HG03432 (cell line): Measurements from ENCODE around the gene ST6GALNAC5.
A peak's percentile ranks its signal among the peaks of the same experiment; 100 is the strongest.
"Not testable (repeated sequence)": the region's sequence is repeated elsewhere in the genome, so short reads cannot be mapped to it uniquely, and the experiment has no call there.

Experiments
- ATAC-seq: cut with Tn5 transposase; IDR thresholded peaks from one replicate; pipeline ENCODE4 v1.9.1; 2021; ENCODE audit warnings: mild to moderate bottlenecking, moderate library complexity; ENCODE audit not compliant: unreplicated experiment

Gene ST6GALNAC5

DNA sequence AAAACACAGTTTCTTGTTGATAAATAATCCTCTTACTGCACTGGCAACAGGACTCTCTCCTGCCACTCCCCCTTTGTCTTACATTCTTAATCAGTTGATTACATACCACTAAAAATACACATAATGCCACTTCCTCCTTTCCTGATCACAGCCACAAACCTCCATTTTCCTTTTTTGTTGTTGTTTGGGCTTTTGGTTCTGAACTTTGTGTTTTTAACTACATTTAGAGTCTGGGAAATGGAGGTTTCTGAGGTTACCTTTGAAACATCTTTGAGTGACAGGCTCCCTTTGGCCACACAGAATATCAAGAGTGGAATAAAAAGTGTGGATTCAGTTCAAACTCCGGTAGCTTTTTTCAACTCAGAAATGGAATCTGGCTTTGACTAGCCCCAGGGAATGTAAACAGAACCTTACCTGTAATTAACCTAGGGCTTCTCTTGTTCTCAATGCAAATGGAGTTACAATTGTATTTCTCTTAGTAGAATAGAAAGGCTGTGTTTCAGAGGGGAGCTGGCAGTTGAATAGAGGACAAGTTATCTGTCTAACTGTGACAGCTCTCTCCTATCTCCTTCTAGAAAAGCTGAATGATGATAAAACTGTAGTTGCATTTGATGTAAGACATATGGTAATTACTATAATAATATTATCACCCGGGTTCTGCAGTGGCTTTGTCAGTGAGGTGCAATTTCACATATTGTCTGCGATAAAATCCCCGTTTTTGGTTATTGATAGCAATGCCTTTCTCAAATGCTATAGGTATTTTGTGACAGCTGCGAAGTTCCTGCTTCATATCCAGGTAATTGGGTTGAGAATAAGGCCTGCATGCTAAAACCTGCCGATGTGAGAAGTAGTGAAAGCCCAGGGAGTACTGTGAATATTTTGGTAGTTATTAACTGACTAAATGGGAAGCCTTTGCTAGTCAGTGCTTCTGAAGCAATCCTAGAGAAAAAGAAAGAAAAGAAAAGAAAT lies 66.9 kb downstream of the ST6GALNAC5 start:
- ATAC-seq: no peak

GRCh38 chr1:76938304-76938703 lies 71.0 kb downstream of the ST6GALNAC5 start:
- ATAC-seq: no peak

DNA sequence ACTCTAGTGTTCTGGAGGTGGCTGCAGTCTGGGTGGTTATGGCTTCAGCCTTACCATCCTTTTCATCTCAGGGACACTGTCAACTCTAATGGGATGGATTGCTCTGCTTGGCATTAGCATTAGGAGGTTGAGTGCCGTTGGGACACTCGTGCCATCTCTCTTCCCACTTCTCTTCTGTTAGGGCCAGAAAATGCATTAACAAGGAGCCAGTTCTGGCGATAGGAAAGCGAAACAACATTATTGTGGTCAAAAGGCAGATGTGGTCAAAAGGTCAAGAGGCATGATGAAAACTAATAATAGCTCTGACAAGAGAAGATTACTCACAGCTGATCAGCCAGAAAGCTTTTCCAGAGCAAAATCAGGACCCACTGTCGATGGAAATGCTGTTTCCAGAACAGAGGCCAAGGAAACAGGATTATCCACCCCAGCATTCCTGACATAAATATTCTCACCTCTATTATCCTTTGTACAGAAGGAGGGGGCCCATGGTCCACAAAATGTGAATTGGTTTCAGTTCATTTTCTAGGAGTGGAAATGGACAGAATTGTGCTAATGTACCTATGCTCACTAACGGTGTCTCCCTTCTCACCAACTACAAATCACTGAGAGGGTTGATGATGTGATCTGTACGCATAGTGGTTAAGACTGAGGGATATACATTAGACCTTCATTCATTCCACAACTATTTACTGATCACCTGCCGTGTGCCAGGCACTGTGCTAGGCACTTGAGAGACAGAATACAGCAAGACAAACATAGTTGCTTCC lies 72.0 kb downstream of the ST6GALNAC5 start:
- peak; percentile 72 for ATAC-seq

DNA sequence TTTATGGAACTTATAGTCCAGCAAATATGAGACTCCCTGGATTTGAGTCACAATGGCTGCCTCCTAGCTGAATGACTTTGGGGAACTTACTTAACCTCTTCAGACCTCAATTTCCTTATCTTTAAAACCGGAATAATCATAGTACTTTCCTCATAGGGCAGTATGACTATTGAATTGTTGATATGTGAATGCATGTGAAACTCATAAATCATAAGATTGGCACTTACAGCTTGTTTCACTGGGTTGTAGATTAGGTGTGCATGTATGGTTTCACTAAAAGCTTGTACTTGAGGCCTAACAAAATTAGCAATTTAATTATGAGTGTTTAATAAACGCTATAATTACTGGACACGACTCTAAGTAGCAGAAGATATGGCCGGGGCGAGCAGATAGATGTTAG lies 72.5 kb downstream of the ST6GALNAC5 start:
- ATAC-seq: peak; percentile 1

- ATAC-seq: no peak
These were observed 73.5 kb downstream of the ST6GALNAC5 start for GRCh38 chr1:76940571-76941335.

DNA sequence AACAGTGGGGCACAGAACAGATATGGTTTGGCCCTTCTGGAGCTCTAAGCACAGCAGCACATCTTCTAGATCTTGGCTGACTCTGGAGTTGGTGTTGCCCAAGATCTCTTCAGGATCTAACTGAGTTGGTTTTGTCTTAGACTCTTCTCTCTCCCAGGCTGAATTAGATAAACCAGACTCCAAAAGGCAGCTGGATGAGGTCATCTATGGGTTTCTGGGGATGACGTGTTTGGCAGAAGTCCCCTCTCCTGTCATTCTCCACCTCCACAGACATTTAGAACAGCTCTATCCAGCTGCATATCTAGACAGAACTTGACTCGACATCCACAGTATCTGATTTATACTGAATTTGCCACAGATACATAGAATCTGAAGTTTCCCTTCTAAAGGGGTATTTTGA lies 75.3 kb downstream of the ST6GALNAC5 start:
- no peak for ATAC-seq

DNA sequence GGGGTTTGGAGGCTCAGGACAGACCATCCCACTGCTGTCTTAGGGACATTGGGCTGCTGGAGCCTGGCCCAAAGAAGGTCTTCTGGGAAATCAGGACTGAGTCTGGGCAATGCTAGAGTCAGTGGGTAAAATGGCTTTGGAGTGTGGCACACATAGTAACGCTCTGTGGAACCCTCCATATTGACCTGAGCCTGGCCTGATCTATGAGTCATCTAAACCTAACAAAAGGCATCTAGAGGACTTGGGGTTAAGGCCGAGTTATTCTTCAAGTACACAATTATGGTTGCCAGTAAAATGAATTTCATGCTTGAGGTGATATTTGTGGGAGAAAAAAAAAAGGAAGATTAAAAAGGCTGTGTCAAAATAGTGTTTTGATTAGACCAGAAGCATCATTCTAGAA lies 77.7 kb downstream of the ST6GALNAC5 start:
- ATAC-seq: no peak

DNA sequence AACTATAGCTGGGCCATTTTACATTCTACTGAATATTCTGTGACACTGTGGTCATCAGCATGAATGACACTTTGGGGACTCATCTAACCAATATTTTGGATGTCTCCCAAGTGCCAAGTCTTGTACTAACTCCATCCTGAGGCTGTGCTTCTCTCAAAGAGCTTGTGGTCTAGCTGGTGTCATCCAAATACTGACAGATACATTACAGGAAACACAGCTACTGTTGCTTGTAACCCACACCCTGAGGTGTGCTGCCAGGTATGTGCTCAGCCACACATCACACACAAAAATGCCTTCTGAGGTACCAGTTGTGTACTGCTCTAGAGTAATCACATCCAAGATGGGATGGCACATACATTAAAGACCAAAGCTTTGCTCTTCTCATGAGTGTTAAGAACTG lies 81.6 kb downstream of the ST6GALNAC5 start:
- no peak for ATAC-seq

DNA sequence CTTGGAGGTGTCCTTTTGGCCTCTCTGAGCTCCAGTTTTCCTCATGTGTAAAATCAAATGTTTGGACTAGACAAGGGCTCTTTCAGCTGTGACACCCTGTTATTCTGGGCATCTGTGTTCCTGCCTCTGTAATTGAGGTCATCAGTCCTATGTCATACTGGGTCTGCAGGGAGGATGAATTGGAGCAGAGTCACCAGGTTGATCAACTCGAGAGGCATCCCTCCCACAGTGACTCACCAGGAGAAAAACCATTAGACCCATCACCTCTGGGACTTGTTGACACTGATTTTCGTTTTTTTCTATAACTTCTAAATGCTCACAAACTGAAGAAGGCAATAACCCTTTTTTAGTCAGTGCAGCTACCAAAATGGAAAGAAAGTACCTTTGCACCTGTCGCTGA lies 82.2 kb downstream of the ST6GALNAC5 start:
- ATAC-seq: no peak

DNA sequence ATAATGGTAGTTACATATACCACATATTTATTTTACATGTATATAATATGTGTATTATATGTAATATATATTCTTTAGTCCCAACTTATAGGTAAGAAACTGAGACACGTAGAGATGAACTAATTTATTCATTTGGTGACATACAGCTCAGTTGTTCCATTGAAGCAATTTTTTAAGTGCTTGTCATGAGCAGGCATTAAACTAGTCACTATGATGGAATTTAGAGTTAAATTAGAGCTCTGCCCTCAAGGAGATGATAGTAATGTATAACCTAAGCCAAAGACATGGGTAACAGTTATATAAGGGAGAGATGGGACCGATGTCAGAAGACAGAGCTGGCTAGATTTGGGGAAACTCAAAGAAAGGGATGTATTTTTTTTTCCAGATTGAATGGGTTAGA lies 83.0 kb downstream of the ST6GALNAC5 start:
- ATAC-seq: no peak

DNA sequence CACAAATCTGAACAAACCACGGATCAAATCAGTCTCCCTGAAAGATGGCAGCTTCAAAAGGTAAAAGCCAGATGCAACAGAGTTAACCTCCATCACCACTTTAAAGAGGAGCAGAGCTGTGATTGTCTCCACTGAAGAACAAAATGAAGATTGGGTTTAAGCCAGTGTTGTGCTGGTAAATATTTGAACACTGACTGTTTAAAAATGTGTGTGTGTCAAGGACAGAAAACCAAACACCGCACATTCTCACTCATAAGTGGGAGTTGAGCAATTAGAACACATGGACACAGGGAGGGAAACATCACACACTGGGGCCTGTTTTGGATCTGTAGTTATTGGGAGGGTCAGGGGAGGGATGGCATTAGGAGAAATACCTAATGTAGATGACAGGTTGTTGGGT lies 83.9 kb downstream of the ST6GALNAC5 start:
- ATAC-seq: no peak

- ATAC-seq: no peak
These were observed 88.4 kb downstream of the ST6GALNAC5 start for GRCh38 chr1:76955652-76956051.

- ATAC-seq: no peak
These were observed 90.7 kb downstream of the ST6GALNAC5 start for GRCh38 chr1:76957961-76958360.

GRCh38 chr1:76958828-76959227 lies 91.5 kb downstream of the ST6GALNAC5 start:
- no peak for ATAC-seq

GRCh38 chr1:76959556-76959955 lies 92.3 kb downstream of the ST6GALNAC5 start:
- no peak for ATAC-seq

DNA sequence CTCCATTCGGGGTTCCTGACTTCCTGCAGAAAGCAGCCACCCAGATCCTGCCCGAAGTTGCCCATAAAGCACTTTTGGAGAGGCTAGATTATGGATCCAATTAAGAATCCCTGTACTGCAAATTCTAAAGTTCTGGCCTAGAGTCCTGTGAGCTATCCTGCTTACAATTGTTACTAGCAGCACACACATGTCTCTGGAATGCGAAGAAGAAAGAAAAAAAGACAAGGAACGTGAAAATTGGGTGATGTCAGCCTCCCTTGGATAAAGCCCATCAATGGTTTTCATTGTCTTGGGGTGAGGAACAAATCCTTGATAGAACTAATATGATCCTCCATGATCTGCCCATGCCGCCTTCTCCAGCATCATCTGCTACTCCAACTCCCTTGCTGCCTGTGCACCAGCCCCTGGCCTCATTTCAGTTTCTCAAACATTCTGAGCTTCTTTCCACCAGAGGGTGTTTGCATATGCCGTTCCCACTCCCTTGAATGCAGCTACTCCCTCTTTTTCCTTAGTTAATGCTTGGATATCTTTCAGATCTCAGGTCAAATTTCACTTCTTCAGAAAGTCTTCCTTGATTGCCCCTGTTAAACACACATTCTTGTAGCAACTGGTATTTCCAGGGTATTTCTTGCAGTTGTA lies 94.0 kb downstream of the ST6GALNAC5 start:
- no peak for ATAC-seq

GRCh38 chr1:76961820-76962207 lies 94.5 kb downstream of the ST6GALNAC5 start:
- ATAC-seq: no peak

DNA sequence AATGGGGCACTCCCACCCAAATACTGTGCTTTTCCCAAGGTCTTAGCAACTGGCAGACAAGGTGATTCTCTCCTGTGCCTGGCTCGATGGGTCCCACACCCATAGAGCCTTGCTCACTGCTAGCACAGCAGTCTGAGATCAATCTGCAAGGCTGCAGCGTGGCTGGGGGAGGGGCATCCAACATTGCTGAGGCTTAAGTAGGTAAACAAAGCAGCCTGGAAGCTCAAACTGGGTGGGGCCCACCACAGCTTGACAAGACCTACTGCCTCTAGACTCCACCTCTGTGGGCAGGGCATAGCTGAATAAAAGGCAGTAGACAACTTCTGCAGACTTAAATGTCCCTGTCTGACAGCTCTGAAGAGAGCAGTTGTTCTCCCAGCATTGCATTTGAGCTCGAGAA lies 114.0 kb downstream of the ST6GALNAC5 start:
- not testable (repeated sequence) for ATAC-seq

GRCh38 chr1:76989976-76990375 lies 122.7 kb downstream of the ST6GALNAC5 start:
- no peak for ATAC-seq

- ATAC-seq: no peak
These were observed 125.8 kb downstream of the ST6GALNAC5 start for GRCh38 chr1:76993036-76993435.
